H1 (cell line): ENCODE measurements around the gene BNC2. TPM values are rescaled to one million over a fixed set of nuclear protein-coding genes. Genes with fewer than 3 reads are reported as not detected.

Experiments used
- CTCF ChIA-PET: fragments of 300-600 bp; sonication (Branson Sonifier 250); formaldehyde crosslinking; loops from one replicate; lab custom pipeline; 2021; ENCODE audit not compliant: partially characterized antibody; lab: Charles Lee
- POLR2A ChIA-PET: fragments of 300-600 bp; sonication (Branson Sonifier 250); formaldehyde crosslinking; loops from one replicate; lab custom pipeline; 2021; ENCODE audit warnings: inconsistent platforms; ENCODE audit not compliant: partially characterized antibody; lab: Charles Lee
- DNase-seq, 2 experiments: peaks; one replicate each; pipeline versions ENCODE4 v3.0.0 to v3.0.0-alpha.2; 2010 to 2022; ENCODE audit warnings: low spot score in 2 of 2, low read depth in 1 of 2, mixed read lengths in 1 of 2
- FAIRE-seq: peaks from 2 replicates; lab custom pipeline; 2011; peaks lifted over from hg19 to GRCh38; lab: Jason Lieb, UNC
- H2AFZ ChIP-seq: 2 replicates; pipeline ENCODE4 v1.8.1; 2012; ENCODE audit warnings: low read length, inconsistent platforms
- H2AK5ac ChIP-seq: 2 replicates; pipeline ENCODE4 v1.6.1; 2013; ENCODE audit warnings: low read depth, low read length
- H2BK120ac ChIP-seq: replicated peaks from 2 replicates; pipeline ENCODE3; 2013; ENCODE audit warnings: low read depth, low read length, inconsistent platforms
- H2BK12ac ChIP-seq: 2 replicates; pipeline ENCODE4 v1.6.1; 2013; ENCODE audit warnings: low read depth, low read length
- H2BK15ac ChIP-seq: 2 replicates; pipeline ENCODE4 v1.6.1; 2013; ENCODE audit warnings: low read length
- H2BK20ac ChIP-seq: 2 replicates; pipeline ENCODE4 v1.6.1; 2013; ENCODE audit warnings: low read length
- H2BK5ac ChIP-seq: 2 replicates; pipeline ENCODE4 v1.6.1; 2013; ENCODE audit warnings: low read depth, low read length
- H3K14ac ChIP-seq: 2 replicates; pipeline ENCODE4 v1.6.1; 2013; ENCODE audit warnings: inconsistent platforms; ENCODE audit not compliant: insufficient read length
- H3K18ac ChIP-seq: 2 replicates; pipeline ENCODE4 v1.6.1; 2013; ENCODE audit warnings: low read length; ENCODE audit errors: extremely low read depth
- H3K23ac ChIP-seq: 2 replicates; pipeline ENCODE4 v1.6.1; 2013; ENCODE audit warnings: inconsistent platforms; ENCODE audit not compliant: insufficient read length
- H3K23me2 ChIP-seq: 2 replicates; pipeline ENCODE4 v1.6.1; 2013; ENCODE audit warnings: low read depth, low read length
- H3K27ac ChIP-seq: 2 replicates; pipeline ENCODE4 v1.6.1; 2011; ENCODE audit warnings: low read depth, low read length, inconsistent platforms
- H3K27me3 ChIP-seq, 4 experiments: replicated peaks in 1 of 4; 1 replicate in 1 of 4; 2 replicates in 3 of 4; pipeline versions ENCODE4 v1.6.1 to v1.8.1; 2011 to 2013; ENCODE audit warnings: low read length in 3 of 4, mild to moderate bottlenecking in 3 of 4, inconsistent platforms in 2 of 4, mixed read lengths in 2 of 4, moderate library complexity in 1 of 4; ENCODE audit not compliant: control insufficient read depth in 3 of 4, insufficient read depth in 3 of 4; ENCODE audit errors: extremely low read depth in 1 of 4
- H3K36me3 ChIP-seq, 4 experiments: 2 replicates each; pipeline versions ENCODE4 v1.6.1 to v1.8.1; 2011 to 2013; ENCODE audit warnings: mild to moderate bottlenecking in 4 of 4, low read length in 3 of 4, moderate library complexity in 2 of 4, control low read depth in 1 of 4, inconsistent platforms in 1 of 4; ENCODE audit not compliant: insufficient read depth in 4 of 4, control insufficient read depth in 2 of 4
- H3K4ac ChIP-seq: replicated peaks from 2 replicates; pipeline ENCODE3; 2013; ENCODE audit warnings: low read length, low read depth, mixed read lengths, inconsistent platforms; ENCODE audit not compliant: insufficient read length
- H3K4me1 ChIP-seq, 4 experiments: replicated peaks in 1 of 4; 1 replicate in 1 of 4; 2 replicates in 3 of 4; pipeline versions ENCODE4 v1.6.1 to v1.8.1; 2011 to 2013; ENCODE audit warnings: low read length in 3 of 4, inconsistent platforms in 2 of 4, mixed read lengths in 1 of 4; ENCODE audit not compliant: insufficient read depth in 4 of 4, control insufficient read depth in 3 of 4
- H3K4me2 ChIP-seq, 2 experiments: 2 replicates each; pipeline versions ENCODE4 v1.6.1 to v1.8.1; 2011 to 2013; ENCODE audit warnings: low read depth in 2 of 2, low read length in 2 of 2, control low read depth in 1 of 2, inconsistent platforms in 1 of 2, mild to moderate bottlenecking in 1 of 2; ENCODE audit not compliant: insufficient read depth in 1 of 2
- H3K4me3 ChIP-seq, 4 experiments: fragments of 200-600, 300-600 bp in 1 of 4; sonication (generic), shearing (Covaris generic), sonication (Bioruptor Twin) in 1 of 4; 2 replicates each; pipeline versions ENCODE4 v1.5.1 to v1.8.1; 2011 to 2016; ENCODE audit warnings: low read length in 4 of 4, low read depth in 3 of 4, control low read depth in 2 of 4, inconsistent platforms in 2 of 4, mild to moderate bottlenecking in 2 of 4, mixed read lengths in 1 of 4, moderate library complexity in 1 of 4; ENCODE audit not compliant: insufficient read depth in 2 of 4; ENCODE audit errors: extremely low read depth in 1 of 4
- H3K56ac ChIP-seq: replicated peaks from 2 replicates; pipeline ENCODE3; 2013; ENCODE audit warnings: low read depth, mild to moderate bottlenecking, mixed read lengths, low read length, inconsistent platforms; ENCODE audit not compliant: insufficient read length
- H3K79me1 ChIP-seq: 2 replicates; pipeline ENCODE4 v1.6.1; 2013; ENCODE audit warnings: low read depth, low read length, control low read depth
- H3K79me2 ChIP-seq, 2 experiments: 2 replicates each; pipeline versions ENCODE4 v1.6.1 to v1.8.1; 2012 to 2013; ENCODE audit warnings: low read length in 2 of 2, mild to moderate bottlenecking in 2 of 2, inconsistent platforms in 1 of 2; ENCODE audit not compliant: insufficient read depth in 2 of 2, control insufficient read depth in 1 of 2
- H3K9ac ChIP-seq, 4 experiments: replicated peaks in 1 of 4; 1 replicate in 1 of 4; 2 replicates in 3 of 4; pipeline versions ENCODE4 v1.6.1 to v1.8.1; 2011 to 2013; ENCODE audit warnings: low read depth in 3 of 4, low read length in 3 of 4, control low read depth in 2 of 4, mild to moderate bottlenecking in 2 of 4, moderate library complexity in 2 of 4, inconsistent platforms in 1 of 4; ENCODE audit errors: extremely low read depth in 1 of 4
- H3K9me3 ChIP-seq, 2 experiments: 2 replicates each; pipeline versions ENCODE4 v1.6.1 to v1.8.1; 2012 to 2013; ENCODE audit warnings: mild to moderate bottlenecking in 2 of 2, moderate library complexity in 2 of 2, control low read depth in 1 of 2, inconsistent platforms in 1 of 2, low read depth in 1 of 2, low read length in 1 of 2, mixed read lengths in 1 of 2; ENCODE audit not compliant: insufficient read depth in 2 of 2
- H4K20me1 ChIP-seq, 2 experiments: replicated peaks in 1 of 2; 2 replicates each; pipeline versions ENCODE3 to v1.8.1; 2011 to 2013; ENCODE audit warnings: inconsistent platforms in 2 of 2, low read length in 2 of 2, mild to moderate bottlenecking in 1 of 2; ENCODE audit not compliant: insufficient read depth in 2 of 2, control insufficient read depth in 1 of 2
- H4K5ac ChIP-seq: 2 replicates; pipeline ENCODE4 v1.6.1; 2013; ENCODE audit warnings: low read length, low read depth, mixed read lengths, inconsistent platforms; ENCODE audit not compliant: insufficient read length
- H4K8ac ChIP-seq: 2 replicates; pipeline ENCODE4 v1.8.0; 2013; ENCODE audit warnings: mild to moderate bottlenecking, moderate library complexity, low read length, inconsistent platforms; ENCODE audit not compliant: insufficient read depth; ENCODE audit errors: extremely low read depth
- H4K91ac ChIP-seq: replicated peaks from 2 replicates; pipeline ENCODE3; 2013; ENCODE audit warnings: low read length, mixed read lengths, inconsistent platforms; ENCODE audit not compliant: insufficient read length
- BCL11A ChIP-seq, 2 experiments: IDR thresholded peaks; one replicate each; pipeline ENCODE4 v1.6.1; 2011; ENCODE audit warnings: low read depth in 2 of 2, low read length in 2 of 2, mild to moderate bottlenecking in 2 of 2
- CBX5 ChIP-seq: fragments of 300-800, 300-1000 bp; sonication (generic); IDR thresholded peaks from 2 replicates; pipeline ENCODE4 v1.7.1; 2016; ENCODE audit warnings: antibody characterized with exemption, low read length, low read depth
- CBX8 ChIP-seq: fragments of 300-800, 300-1000 bp; sonication (generic); IDR thresholded peaks from 2 replicates; pipeline ENCODE4 v1.7.1; 2016; ENCODE audit warnings: low read depth, low read length, borderline replicate concordance
- CEBPB ChIP-seq: IDR thresholded peaks from 2 replicates; pipeline ENCODE4 v1.6.1; 2012; ENCODE audit warnings: low read depth, low read length
- CREB1 ChIP-seq: IDR thresholded peaks from 2 replicates; pipeline ENCODE4 v1.6.1; 2012; ENCODE audit warnings: inconsistent platforms
- FOSL1 ChIP-seq: IDR thresholded peaks from 2 replicates; pipeline ENCODE4 v1.6.1; 2011; ENCODE audit warnings: mild to moderate bottlenecking, low read depth, low read length, moderate library complexity; ENCODE audit not compliant: insufficient read depth
- JUN ChIP-seq: IDR thresholded peaks from 2 replicates; pipeline ENCODE4 v1.6.1; 2011; ENCODE audit warnings: low read depth, mild to moderate bottlenecking, improper control_type of control experiment, low read length
- KDM5A ChIP-seq: fragments of 200-600 bp; IDR thresholded peaks from 2 replicates; pipeline ENCODE4 v1.7.1; 2012; ENCODE audit warnings: mild to moderate bottlenecking, low read length, inconsistent platforms, mixed read lengths
- POLR2AphosphoS5 ChIP-seq: IDR thresholded peaks from 2 replicates; pipeline ENCODE4 v1.6.1; 2011; ENCODE audit warnings: low read depth, low read length
- RAD21 ChIP-seq, 2 experiments: IDR thresholded peaks in 1 of 2; conservative IDR thresholded peaks in 1 of 2; 2 replicates each; pipeline ENCODE4 v1.6.1; 2011; ENCODE audit warnings: low read depth in 2 of 2, low read length in 2 of 2, improper control_type of control experiment in 1 of 2, inconsistent platforms in 1 of 2, mild to moderate bottlenecking in 1 of 2, moderate library complexity in 1 of 2
- SIX5 ChIP-seq: IDR thresholded peaks from 2 replicates; pipeline ENCODE4 v1.6.1; 2011; ENCODE audit warnings: mild to moderate bottlenecking, low read depth, low read length
- SUZ12 ChIP-seq: fragments of 200-600 bp; sonication (generic); IDR thresholded peaks from 2 replicates; pipeline ENCODE4 v1.6.1; 2012; ENCODE audit warnings: mild to moderate bottlenecking, inconsistent platforms, low read length, moderate library complexity, mixed read lengths
- USF2 ChIP-seq: IDR thresholded peaks from 2 replicates; pipeline ENCODE4 v1.6.1; 2011; ENCODE audit warnings: low read length, improper control_type of control experiment
- YY1 ChIP-seq: IDR thresholded peaks from 2 replicates; pipeline ENCODE4 v1.6.1; 2011; ENCODE audit warnings: low read depth, mild to moderate bottlenecking, low read length
- WGBS, 2 experiments: shearing (Covaris generic) in 1 of 2; methylation state at CpG; one replicate each; pipeline versions ENCODE4 v1.1.6 to v1.1.7; 2013 to 2015; ENCODE audit warnings: low lambda C conversion rate in 2 of 2, mixed read lengths in 2 of 2, inconsistent platforms in 1 of 2, low coverage in 1 of 2, missing lambda C conversion rate in 1 of 2; ENCODE audit not compliant: insufficient replicate concordance in 2 of 2, insufficient coverage in 1 of 2, insufficient read length in 1 of 2; ENCODE audit errors: extremely low coverage in 1 of 2, missing lambda C conversion rate in 1 of 2; 5-methylcytosine and 5-hydroxymethylcytosine counted together
- polyA plus RNA-seq, 7 experiments: library from polyadenylated mRNA; depleted of rRNA in 3 of 7; stranded (reverse) in 5 of 7; unstranded in 2 of 7; fragments of >200 nt in 5 of 7; fragments of 200-250 nt in 2 of 7; gene quantifications; 1 replicate in 5 of 7; 2 replicates in 1 of 7; 4 replicates in 1 of 7; pipeline versions ENCODE4 v1.2.1 to v1.2.3, GENCODE V29; 2011 to 2013; ENCODE audit warnings: missing spikeins in 2 of 7, mixed read lengths in 2 of 7
- total RNA-seq: library from RNA; stranded (reverse); fragmentation: NEBNext Ultra II Directional; extraction: Animal tissue kit (Norgen Biotek cat#: 25700); gene quantifications from 2 replicates; pipeline ENCODE4 v1.2.1, GENCODE V29; 2021

BNC2 gene
- total and polyA plus RNA-seq, 2 of the 8 experiments (the other 6 are each of a cell fraction or from before 2014, with no cell fraction given), result 16.0 to 26.8 TPM

GRCh38 chr9:16846986-16847385, 23.5 kb downstream of the BNC2 start:
- H4K20me1 ChIP-seq, result peaks cover 0 to 1% of the 10 kb centered on the region in 2 experiments
- no peak overlapping the region for H3K14ac ChIP-seq
- no peaks in the 10 kb centered on the region for H3K23me2 ChIP-seq
- no peak overlapping the region for H3K4ac ChIP-seq
- no peak overlapping the region for H3K27ac ChIP-seq
- H3K4me1 ChIP-seq, result peaks cover 0 to 4% (median 2%) of the 10 kb centered on the region in 4 experiments; a peak in 2 of 7 replicates
- no peak overlapping the region for H3K9ac ChIP-seq
- no peak overlapping the region for H3K4me2 ChIP-seq
- H2AK5ac ChIP-seq, result no peak overlapping the region
- no peak overlapping the region for H2AFZ ChIP-seq
- H2BK12ac ChIP-seq, result no peak overlapping the region
- H4K91ac ChIP-seq, result no peak overlapping the region
- H4K5ac ChIP-seq, result no peak overlapping the region
- 65% methylated on average over 3 of the region's 3 CpGs; no CpG with 5 or more reads in 1 of the 2 experiments for WGBS, 2 experiments
- no peak overlapping the region for H2BK15ac ChIP-seq
- H3K4me3 ChIP-seq, result no peak overlapping the region
- no peaks in the 10 kb centered on the region for H3K27me3 ChIP-seq
- H3K56ac ChIP-seq, result no peak overlapping the region
- POLR2A ChIA-PET, result interaction anchor here (1.1 kb wide), 1 partner anchor 11 kb away, joined by 3 read pairs; no protein-coding TSS in a partner anchor
- no peak for FAIRE-seq
- DNase-seq, result no peak
- H2BK20ac ChIP-seq, result no peak overlapping the region
- H2BK5ac ChIP-seq, result no peak overlapping the region
- no peaks in the 10 kb centered on the region; a peak in 1 of 8 replicates for H3K36me3 ChIP-seq
- CTCF ChIA-PET, result interaction anchor here (0.9 kb wide), 1 partner anchor 21 kb away, joined by 3 read pairs; no protein-coding TSS in a partner anchor
- H3K18ac ChIP-seq, result no peak overlapping the region
- H3K9me3 ChIP-seq, result no peaks in the 10 kb centered on the region; a peak in 1 of 4 replicates
- no peak overlapping the region for H4K8ac ChIP-seq
- no peaks in the 10 kb centered on the region; the same call in 1 of the 2 replicates for H3K79me1 ChIP-seq
- no peak overlapping the region for H3K23ac ChIP-seq
- peaks cover 0 to 76% of the 10 kb centered on the region in 2 experiments; a peak in 2 of 4 replicates for H3K79me2 ChIP-seq
- H2BK120ac ChIP-seq, result no peak overlapping the region
- TF ChIP-seq YY1, result no peak
- TF ChIP-seq BCL11A (IDR thresholded peaks at IDR 0.05; ENCODE audit: low read depth in 2 of 2, low read length in 2 of 2), result no peak
- no peak for TF ChIP-seq SUZ12
- TF ChIP-seq FOSL1, result no peak
- no peak for TF ChIP-seq CREB1
- TF ChIP-seq USF2, result no peak
- no peak for TF ChIP-seq POLR2AphosphoS5
- TF ChIP-seq KDM5A, result no peak
- TF ChIP-seq CBX5, result no peak
- no peak for TF ChIP-seq RAD21 (IDR thresholded peaks at IDR 0.05 in 1 of 2, conservative IDR thresholded peaks at IDR 0.05 in 1 of 2; ENCODE audit: low read depth in 2 of 2, low read length in 2 of 2)
- TF ChIP-seq JUN, result no peak
- no peak for TF ChIP-seq CBX8
- TF ChIP-seq CEBPB, result no peak
- no peak for TF ChIP-seq SIX5
